Activated T-helper 9 cell treated with anti-CD3 and anti-CD28 coated beads, Interleukin-2, amount 50 U/mL, for 16 hours (primary cell): ENCODE measurements around the gene SMARCA4.

Experiments used
- DNase-seq: peaks from one replicate; pipeline ENCODE4 v3.0.0-alpha.2; 2020; ENCODE audit warnings: low read depth

SMARCA4 gene

DNA sequence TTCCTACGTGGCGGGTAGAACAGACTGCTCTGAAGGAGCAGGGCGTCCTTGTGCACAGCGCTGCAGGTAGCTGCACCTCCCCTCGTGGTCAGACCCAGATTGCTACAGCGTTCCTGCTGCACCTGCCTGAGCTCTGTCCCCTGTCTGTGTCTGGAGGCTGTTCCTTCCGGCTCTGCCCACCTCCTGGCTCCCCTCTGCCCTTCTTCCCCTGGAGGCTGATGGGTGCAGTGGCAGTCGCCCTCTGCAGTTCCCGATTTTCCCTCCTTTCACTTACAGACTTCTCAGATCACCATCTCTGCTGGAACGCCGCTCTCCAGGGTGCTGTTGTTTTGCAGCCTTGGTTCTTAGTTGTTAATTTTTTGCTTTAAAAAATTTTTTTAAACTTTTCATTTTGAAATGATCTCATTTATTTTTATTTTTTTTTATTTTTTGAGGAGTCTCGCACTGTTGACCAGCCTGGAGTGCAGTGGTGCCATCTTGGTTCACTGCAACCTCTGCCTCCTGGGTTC, 53.6 kb downstream of the SMARCA4 start:
- DNase-seq: no peak

DNA sequence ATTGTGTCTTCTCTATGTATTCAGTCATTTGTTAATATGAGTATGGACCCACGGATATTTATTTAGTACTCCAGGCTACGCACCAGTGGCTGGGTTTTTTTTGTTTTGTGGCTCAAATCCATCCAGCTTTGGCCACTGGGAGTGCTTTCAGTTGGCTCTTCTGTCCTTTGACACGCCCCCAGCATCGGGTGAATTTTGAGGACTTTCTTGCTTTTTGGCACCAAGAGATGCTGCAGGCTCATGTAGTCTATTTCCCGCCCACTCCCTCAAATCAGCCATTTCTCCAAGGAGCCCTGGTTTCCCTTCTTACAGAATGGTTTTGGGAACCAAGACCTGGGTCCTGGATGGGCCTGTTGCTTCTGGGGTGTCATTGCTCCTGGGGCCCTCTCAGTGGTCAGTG, 55.8 kb downstream of the SMARCA4 start:
- no peak for DNase-seq

GRCh38 chr19:11017275-11018035, 56.6 kb downstream of the SMARCA4 start:
- DNase-seq: no peak

- no peak for DNase-seq
These were observed 57.3 kb downstream of the SMARCA4 start for GRCh38 chr19:11018179-11018578.

- no peak for DNase-seq
These were observed 57.9 kb downstream of the SMARCA4 start for GRCh38 chr19:11018763-11019162.

DNA sequence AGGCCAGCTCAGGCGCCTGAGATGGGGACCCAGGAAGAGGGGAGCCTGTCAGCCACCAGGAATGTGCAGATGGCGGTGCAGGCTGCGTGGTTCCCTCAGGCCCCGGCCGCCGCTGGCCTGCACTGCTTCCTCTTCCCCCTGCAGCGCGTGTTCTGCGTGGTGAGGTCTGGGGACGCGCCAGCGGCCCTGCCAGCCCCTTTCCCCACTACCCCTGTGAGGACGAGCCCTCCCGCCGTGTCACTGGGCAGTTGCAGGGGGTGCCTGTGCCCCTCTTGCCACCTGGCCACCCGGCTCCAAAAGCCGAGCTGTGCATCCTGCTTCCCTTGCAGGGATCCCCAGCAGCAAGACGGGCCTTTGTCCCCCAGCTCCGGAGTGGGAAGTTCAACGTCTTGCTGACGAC, 58.4 kb downstream of the SMARCA4 start:
- DNase-seq: no peak

DNA sequence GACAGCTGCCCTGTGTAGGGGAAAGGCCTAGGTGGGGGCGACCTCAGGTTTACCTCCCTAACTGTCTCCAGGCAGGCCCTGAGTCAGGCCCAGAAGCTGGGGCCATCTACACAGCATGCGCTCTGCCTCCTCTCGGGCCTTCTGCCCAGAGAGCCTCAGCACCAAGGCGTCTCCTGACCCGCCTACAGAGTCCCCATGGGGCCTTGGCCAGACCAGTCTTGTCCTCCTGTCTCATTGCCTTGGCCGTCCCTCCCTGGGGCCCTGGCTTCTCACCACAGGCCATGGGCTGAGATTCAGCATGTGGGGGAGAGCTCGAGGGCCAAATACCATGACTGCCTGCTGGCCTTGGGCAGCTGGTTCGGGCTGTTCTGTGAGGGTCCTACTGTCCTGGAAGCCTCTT, 59.0 kb downstream of the SMARCA4 start:
- no peak for DNase-seq

DNA sequence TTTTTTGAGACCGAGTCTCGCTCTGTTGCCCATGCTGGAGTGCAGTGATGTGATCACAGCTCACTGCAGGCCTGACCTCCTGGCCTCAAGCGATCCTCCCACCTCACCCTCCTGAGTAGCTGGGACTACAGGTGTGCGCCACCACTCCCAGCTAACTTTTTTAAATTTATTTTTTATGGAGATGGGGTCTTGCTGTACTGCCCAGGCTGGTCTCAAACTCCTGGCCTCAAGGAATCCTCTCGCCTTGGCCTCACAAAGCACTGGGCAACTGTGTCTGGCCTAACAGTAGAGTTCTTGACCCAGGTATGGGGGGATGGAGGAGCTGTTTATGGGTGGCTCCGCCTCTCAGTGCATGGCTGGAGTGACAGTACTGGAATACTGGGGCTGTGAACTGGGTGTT, 59.6 kb downstream of the SMARCA4 start:
- DNase-seq: no peak

DNA sequence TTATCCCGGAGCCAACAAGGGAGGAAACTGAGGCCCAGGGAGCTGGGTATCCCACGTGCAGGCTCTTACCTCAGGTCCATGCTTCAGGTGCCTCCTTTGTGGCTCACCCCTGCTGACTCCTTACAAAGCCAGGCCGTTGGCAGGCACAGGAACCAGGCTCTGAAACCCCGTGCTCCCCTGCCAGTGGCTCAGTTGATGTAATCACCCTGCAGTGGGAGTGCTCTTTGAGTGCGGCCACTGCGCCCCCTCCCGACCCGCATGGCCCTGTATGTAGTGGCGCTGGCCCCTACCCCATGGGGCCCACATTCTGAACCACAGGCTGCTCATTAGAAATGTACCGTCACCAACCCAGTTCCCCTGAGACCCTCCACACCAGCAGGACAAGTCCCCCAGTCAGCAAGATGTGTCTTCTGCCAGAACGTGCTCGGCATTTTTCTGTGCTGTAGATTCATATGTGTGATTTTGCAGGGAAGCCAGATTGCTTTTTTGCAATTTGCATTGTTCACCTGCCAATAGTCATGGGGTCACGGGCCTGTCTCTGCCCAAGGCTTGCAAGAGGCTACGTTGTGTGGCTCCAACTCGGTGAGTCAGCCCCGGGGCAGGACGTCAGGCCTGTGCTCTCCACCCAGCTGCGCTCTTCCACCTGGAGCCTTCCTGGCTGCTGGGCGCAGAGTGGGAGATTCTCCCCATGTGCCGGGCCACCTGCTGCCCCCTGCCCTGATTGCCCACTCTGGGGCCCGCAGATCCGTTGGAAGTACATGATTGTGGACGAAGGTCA, 60.3 kb downstream of the SMARCA4 start:
- DNase-seq: no peak

GRCh38 chr19:11021760-11022144, 60.9 kb downstream of the SMARCA4 start:
- DNase-seq: no peak

DNA sequence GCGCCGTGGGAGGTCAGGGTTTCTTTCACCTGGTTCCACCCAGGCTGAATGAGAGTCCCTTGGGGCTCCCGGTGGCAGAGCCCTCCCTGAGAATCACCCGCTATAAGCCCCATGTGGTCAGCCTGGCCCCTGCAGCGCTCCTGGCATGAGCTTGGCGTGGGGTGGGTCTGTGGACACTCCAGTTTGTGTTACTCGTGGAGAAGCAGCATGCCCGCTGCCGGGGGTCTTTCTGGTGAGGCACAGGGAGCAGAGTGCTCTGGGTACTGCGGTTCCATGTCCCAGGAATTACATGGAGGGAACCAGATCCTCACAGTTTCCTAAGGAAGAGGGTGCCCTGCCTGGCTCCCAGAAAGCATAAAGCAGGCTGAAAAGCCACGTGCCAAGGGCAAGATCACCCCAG, 62.2 kb downstream of the SMARCA4 start:
- no peak for DNase-seq

DNA sequence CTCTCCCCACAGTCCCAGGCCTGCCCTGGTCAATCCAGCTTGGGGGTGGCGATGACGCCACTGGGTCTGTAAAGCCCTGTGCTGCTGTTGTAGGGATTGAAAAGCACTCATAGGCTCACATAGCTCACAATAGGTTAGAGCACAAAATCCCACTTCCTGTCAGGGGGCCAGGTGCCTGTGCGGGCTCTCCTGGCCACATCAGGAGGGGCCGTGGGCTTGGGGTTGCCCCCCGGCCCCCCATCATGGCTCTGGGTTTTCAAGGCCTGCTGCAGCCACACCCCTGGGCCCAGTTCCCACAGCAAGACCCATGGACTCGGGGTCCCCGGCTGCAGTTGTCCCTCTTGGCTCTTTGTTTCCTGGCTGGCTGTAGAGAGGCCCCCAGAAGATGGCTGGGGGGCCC, 62.9 kb downstream of the SMARCA4 start:
- DNase-seq: no peak

DNA sequence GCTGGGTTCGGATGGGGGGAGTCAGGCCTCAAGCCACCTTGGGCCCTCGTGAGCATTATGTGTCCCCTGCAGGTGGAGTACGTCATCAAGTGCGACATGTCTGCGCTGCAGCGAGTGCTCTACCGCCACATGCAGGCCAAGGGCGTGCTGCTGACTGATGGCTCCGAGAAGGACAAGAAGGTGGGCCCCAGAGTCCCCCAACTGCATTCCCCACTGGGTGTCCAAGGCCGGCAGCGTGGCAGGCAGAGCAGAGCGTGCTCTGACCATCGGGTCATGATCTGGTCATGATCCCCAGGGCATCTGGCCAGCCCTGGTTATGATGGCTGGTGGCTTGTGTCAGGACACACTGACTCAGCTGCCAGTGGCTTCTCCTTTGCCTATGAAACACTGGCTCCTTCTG, 63.4 kb downstream of the SMARCA4 start:
- no peak for DNase-seq

GRCh38 chr19:11025006-11025405, 64.2 kb downstream of the SMARCA4 start:
- no peak for DNase-seq

GRCh38 chr19:11025445-11025844, 64.6 kb downstream of the SMARCA4 start:
- DNase-seq: no peak

DNA sequence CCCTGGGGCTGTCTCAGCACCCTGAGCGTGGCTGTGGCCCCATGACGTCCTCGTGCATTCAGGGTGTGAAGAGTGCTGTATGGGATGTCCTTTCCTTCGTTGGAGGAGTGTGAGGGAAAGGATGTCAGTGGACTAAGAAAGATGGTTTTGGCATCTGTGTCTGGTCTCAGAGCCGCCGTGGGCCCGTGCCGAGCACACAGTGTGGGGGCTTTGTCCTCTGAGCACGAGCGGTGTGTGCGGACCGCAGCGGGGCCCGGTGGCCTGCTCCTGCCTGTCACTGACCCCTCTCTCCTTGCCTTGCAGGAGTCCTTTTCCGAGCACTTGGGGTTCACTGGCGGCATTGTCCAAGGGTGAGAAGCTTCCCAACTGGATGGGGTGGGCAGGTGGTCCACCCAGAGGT, 65.2 kb downstream of the SMARCA4 start:
- DNase-seq: no peak

DNA sequence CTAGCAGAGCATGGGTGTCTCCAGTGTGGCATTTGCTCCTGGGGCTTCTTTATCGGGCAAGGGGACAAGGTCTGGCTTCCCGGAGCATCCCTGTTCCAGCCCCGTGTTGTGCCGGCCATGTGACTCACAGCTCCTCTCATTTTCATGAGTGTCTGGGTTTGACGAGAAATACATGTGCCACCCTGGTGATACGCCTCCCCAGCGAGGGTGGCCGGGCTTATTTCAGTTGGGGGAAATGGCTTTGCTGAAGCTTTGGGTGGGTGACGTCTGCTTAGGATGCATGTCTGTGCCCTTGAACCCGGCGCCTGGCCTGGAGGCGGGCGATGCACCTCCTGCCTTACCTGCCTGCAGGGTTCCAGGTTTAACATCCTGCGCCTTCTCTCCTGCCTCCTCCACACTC, 66.6 kb downstream of the SMARCA4 start:
- no peak for DNase-seq

GRCh38 chr19:11028146-11028545, 67.3 kb downstream of the SMARCA4 start:
- no peak for DNase-seq

- no peak for DNase-seq
These were observed 70.7 kb downstream of the SMARCA4 start for GRCh38 chr19:11031421-11032070.

DNA sequence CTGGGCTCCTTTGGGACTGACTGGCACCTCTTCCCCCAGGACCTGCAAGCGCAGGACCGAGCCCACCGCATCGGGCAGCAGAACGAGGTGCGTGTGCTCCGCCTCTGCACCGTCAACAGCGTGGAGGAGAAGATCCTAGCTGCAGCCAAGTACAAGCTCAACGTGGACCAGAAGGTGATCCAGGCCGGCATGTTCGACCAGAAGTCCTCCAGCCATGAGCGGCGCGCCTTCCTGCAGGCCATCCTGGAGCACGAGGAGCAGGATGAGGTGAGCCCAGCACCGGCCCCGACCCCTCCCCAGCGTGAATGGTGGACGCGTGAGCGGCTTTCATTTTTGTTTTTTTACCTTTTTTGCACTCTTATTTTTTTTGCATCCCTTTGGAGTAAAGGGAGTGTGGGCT, 72.4 kb downstream of the SMARCA4 start:
- DNase-seq: no peak

GRCh38 chr19:11033763-11034162, 72.9 kb downstream of the SMARCA4 start:
- no peak for DNase-seq

DNA sequence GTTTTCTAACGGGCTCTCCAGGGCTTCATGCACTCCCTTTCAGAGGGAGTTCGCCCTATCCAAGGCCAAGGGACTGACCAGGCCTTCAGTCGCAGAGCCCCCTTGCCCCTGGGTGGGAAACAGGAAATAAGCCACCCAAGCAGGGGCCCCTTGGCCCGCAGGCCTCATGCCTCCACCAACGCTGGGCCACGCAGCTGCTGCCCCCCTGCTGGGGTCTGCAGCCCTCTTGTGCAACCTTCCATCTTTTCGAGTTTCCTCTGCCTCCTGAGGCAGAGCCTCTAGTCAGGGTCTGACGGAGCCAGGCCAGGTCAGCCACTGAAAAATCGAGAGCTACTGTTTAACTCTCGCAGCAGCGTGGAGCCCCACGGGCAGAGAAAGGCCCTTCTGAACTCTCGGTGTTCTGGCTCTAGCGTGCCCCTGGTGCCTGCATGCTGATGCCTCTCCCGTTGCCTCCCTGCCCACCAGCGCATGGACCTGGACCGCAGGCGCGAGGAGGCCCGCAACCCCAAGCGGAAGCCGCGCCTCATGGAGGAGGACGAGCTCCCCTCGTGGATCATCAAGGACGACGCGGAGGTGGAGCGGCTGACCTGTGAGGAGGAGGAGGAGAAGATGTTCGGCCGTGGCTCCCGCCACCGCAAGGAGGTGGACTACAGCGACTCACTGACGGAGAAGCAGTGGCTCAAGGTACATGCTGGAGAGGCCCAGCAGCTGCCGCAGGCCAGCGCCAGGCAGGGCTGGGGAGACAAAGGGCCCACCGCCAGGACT, 73.8 kb downstream of the SMARCA4 start:
- DNase-seq: no peak
